Stimulated activated CD4-positive, alpha-beta T cell treated with anti-CD3 and anti-CD28 coated beads, Interleukin-2, amount 100 ng/mL, for 48 hours (primary cell): ENCODE results near the gene HOXA5.

Source experiments
- DNase-seq, 2 donors: peaks; one replicate each; pipeline ENCODE4 v3.0.0-alpha.2; 2020

The HOXA5 gene

DNA sequence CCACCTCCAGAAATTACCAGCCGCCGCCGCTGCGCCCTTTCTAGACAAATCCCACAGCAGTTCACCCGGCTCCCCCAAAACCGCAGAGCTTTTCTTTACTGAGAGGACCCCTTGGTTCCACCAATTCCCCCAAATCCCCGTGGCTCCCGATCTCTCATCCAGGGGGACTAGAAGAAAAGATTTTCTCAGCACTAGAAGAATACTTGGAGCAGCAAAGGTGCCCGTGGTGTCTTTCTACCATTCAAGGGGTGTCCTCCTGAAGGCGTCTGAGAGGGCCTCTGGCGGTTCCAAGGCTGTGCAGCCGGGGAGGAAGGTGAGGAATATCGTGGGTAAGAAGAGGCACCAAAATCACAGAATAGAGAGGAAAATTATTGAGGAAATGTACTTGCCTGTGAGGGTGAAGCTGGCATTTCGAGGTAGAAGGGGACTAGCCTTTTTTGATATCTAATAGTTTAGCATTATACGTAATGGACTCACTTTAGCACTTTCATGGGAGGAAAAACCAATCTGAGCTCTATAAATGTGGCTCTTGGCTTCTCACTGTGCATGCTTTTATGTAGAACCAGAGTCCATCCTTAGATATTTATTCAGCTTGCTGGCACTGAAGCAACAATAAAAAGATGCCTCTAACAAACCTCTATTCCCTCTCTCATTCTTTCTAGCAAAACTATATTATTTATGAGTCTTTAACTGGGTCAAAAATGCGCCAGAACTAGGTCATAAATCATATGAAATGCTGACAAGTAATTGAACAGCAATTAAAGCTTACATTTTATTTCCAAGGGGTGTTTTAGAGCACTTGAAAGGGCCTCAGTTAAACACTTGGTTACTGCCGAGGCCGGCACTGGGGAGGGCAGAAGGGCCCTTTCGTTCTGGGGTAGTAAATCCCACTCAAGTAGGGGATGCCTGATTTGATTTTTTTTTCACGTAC is 27.2 kb downstream of the HOXA5 start:
- DNase-seq, result no peak

DNA sequence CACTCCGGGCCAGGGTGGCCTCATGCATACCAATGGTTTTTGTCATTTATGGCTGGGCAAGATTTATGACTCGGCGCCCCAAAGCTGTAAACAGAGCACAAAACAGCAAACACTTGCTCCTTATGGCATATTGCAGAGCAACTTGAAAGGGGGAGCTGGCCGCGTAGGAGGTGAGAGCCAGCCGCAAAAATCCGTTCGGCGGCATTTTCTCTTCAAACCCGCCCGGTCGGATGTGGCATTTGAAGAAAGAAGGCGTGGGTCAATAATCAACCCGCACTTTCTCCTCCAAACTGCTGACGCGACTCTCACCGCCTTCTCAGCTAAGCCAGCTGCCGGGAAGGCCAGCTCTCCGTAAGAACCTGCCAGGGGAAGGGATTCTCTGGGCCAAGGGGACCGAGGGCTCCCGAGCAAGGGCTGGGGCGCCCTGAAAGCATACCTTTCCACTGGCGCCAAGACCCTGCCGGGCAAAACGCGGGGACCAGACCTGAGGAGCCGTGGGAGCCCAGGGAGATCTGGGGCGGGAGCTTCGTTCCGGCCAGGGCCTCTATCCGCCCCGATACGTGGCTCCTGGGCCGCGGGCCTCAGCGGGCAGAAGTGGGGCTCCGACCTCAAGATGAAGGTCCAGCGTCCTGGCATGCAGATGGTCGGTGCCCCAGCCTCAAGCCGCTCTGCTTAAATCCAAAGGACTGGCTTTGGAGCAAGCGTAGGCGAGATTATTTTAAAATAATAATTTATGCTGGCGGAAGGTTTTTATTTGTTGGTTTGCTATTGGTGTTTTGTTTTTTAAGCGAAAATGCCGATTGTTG is 28.1 kb downstream of the HOXA5 start:
- DNase-seq, result no peak

DNA sequence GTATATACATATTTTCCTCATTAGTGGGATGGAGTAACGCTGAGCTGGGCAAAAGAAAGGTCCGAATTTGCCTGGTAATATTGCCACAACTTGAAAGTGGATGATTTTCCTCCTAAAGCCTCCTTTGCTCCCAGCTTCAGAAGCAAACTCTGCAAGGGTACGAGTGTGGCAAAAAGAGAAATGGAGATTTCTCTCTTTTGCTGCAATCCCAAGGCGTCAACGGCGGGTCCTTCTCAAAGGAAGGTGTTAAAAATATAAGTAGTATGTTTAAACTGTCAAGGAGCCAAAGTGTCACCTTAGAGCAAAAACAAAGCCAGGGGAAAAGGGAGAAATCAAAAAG is 28.6 kb downstream of the HOXA5 start:
- DNase-seq, result no peak

DNA sequence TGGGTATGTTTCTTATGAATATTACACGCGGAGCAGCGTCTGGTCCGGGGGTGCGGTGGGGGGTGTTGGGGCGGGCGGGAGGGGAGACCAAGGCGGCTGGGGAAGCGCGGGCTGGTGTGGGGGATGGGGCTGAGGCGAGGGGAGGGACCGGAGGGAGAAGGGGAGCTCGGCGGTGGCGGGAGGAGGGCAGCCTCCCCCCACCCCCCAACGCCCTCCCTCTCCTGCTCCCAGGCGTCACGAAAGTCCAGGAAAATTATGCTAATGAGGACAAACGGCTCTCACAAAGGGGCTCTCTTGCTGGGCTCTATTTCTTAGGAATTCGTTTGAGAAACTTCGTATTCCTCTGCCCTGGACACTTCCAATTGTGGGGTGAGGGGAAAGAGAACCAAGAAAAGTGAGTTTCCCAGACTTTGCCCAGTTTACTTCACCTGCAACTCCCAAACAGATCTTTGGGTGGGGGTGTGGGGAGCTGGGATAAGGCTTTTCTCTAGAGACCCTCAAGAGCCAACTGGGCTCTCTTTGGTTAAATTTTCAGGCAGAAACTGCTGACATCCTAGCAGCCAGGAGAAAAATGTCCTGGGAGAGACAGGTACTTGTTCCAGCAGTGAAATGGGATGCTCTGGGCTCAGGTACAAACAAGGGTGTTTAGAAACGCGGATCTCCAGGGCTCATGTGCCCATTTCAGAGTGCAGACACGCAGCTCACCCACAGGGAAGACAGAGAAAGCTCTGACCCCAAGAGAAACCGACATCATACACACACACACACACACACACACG is 29.3 kb downstream of the HOXA5 start:
- no peak for DNase-seq

DNA sequence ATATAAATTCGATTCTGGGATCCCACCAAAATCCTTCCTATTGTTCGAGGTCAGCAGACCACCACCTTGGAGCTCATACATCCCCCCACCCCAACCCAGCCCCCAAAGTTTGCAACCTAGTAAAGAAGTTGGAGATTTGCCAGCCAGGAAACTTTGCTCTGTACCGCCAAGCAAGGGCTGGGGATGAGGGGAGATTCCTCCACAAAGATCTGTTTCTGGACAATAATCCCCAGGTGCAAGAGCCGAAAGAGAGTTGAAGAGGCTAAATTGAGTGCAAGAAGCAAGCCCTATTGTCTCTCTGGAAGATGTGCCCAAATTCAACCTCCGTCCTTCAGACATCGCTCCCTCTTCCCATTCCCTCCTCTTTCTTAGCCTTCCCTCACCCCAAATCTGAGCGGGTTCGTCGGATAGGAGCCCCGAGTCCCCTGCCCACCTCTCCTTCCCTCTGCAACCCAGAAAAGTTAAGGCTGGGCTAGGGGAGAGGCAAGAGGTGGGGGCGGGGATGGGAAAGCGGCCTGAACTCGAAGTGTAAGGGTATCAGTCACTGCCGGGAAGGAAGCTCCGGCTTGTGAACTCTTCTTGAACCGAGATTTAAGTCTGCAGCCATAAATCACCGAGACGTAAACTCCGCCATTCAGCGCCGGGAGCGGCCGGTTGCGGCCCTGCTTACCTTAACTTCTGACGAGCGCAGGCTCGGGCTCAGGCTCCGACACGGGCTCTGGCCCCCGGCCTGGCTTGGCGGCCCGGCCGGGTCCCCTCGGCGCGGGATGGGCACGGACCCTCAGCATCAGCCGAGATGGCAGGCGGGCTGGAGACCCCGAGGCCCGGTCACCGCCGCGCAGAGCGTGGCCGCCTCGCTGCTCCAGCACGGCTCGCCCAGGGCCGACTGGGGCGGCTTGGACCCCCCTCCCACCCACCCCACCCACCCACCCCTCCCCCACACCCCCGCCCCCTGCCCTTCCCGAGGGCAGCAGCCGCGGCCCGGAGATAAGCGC is 30.2 kb downstream of the HOXA5 start:
- DNase-seq, result no peak

DNA sequence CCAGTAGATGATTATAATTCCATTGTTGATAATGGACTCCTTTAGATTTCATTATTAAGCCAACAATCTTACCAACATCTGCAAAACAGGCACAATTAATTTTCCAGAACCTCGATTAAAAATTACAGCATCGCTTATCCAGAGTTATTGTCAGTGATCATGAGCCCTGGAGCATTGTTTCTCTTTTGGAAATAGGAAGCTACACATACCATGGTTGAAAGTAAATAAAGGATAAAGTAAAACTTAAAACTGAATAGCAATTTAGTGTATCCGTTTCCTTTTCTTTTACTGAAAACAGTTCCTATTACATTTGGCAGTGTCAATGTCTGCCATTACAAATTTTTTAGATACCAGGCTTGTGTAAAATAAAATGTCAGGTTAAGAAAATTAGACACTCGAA is 31.1 kb downstream of the HOXA5 start:
- DNase-seq, result no peak

DNA sequence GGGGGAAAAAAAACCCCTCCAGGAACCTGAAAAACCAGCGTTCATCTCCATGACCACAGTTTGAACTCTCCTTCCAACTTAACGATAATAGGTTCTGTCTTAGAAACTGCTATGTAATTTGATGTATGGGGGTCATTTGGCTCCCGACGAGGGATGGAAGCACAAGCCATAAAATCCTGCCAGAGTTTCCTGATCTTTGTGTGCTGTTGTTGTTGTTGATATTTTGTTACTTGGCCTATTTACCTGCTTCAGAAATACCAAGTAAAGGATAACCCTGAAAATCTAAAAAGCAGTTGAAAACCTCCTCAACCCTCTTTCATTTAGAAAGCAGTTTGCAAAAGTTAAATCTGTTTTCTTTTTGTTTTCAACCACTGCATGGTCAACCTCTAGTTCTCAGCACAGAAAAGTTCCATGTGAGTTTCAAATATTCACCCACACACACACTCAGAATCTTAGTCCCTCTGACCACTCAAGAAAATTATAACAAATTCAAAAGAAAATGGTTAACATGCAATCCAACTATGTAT is 31.7 kb downstream of the HOXA5 start:
- DNase-seq, result no peak

DNA sequence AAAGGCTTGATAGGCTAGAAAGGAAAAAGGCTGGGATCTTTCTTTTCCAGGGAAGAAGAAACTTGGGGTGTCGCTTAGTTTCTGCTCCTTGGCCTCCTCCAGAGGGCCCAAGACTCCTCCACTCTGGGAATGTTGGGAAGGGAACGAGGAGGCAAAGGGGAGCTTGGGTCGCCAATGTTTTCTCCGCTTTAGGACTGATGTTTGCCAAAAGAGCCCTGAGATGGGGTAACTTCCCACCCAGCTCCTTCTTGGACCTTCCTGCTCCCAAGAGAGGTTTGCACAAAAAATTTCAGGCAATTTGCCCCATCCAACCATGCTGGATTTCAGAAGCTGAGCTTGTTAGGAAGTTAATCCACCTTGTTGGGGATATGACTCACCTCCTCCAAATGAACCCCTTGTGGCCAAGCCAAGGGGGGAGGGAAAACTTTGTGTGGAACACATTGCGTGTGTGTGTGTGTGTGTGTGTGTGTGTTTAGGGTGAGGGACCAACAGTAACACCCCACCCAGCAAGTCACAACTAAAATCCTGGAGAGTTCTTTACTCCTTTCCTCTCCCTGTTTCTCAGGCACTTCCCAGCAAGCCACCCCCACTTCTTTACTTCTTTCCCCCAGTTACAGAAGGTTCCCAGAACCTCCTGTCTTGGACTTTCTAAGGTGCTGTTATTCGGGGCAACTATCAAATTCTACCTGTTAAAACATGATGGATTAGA is 32.3 kb downstream of the HOXA5 start:
- DNase-seq, result no peak

DNA sequence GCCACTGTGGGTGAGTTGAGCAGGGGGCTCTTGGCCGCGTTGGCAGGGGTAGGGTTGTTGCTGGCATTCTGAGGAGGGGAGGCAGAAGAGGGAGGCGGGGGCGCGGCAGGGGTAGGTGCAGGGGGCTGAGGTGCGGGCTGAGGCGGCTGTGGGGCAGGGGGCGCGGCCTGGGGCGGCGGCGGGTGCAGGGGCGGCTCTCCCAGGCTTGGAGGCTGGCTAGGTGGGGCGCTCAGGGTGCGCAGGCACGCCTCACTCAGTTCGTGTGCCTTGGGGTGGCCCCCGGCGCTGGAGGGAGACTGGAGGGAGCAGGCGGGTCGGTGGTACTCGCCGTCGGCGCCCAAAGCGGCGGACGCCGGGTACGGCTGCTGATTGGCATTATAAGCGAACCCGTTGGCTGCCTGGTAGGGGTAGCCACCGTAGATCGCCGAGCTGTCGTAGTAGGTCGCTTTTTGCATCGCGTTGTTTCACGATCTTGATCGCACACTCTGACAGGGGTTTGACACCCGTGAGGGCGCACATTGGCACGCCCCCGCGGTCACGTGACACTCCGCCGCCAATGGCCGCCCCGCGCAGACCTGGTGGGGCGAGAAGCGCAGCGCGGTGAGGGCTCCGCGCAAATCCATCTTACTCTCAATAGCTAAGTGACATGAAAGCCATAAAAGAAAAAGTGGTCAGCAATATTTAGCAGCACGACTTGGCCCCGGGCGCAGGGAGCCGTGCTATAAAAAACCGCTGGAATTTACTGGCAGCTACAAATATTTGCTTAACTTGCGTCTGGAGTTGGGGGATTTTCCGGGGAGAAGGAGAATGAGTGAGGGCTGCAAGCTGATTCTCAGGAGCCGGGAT is 33.1 kb downstream of the HOXA5 start:
- no peak for DNase-seq

DNA sequence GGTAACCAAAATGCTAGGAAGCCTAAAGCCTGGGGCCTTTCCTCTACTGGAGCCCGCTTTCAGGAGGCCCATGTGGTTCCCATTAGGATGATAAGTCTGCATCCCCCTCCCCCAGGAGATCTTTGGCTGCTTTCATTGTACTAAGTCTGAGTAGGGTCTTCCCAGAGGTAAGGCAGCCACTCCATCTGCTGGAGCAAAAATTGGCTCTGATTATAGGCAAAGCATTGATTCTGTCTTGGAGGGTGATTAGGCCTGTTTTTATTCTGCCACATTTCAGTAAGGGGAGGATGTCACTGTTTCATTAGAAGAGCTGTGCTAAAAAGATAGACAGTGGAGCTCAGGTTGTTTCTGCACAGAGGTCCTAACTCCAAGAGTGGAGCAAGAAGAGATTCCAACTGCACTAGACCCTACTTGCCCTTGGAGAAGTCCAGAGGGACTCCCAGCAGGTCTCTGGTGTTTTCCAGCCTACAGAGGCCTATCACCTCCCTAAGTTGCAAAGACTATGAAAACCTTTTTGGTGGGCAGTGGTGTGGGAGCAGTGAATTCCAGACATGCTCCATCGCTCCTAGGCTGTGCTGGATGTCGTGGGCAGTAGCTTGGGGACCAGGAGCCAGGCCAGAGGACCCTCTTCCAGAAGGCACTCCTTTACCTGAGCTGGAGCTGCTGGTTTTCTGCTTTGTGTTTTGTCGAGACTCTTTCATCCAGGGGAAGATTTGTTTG is 33.9 kb downstream of the HOXA5 start:
- no peak for DNase-seq

DNA sequence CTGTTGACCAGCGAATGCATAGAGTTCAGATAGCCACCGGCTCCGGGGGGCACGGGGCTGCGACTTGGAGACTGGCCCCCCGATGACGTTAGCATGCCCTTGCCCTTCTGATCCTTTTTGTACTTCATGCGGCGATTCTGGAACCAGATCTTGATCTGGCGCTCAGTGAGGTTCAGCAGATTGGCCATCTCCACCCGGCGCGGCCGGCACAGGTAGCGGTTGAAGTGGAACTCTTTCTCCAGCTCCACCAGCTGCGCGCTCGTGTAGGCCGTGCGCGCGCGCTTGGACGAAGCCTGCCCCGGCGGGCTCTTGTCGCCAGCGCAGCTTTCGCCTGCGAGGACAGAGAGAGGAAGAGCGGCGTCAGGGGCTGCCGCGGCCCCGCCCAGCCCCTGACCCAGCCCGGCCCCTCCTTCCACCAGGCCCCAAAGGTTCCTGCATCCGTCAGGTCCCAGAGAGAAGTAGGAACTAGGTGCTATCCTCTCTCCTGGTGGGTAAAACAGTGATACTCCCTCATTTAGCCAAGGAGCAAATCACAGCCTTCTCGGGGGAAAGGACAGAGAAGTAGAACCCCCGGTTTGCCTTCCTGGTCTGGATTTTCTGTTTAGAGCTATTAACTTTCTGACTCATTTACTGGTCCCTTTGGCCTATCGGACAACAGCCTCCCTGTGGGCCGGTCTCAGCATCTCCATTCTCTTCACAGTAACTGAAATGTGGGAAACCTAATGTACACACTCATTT is 34.9 kb downstream of the HOXA5 start:
- no peak for DNase-seq

DNA sequence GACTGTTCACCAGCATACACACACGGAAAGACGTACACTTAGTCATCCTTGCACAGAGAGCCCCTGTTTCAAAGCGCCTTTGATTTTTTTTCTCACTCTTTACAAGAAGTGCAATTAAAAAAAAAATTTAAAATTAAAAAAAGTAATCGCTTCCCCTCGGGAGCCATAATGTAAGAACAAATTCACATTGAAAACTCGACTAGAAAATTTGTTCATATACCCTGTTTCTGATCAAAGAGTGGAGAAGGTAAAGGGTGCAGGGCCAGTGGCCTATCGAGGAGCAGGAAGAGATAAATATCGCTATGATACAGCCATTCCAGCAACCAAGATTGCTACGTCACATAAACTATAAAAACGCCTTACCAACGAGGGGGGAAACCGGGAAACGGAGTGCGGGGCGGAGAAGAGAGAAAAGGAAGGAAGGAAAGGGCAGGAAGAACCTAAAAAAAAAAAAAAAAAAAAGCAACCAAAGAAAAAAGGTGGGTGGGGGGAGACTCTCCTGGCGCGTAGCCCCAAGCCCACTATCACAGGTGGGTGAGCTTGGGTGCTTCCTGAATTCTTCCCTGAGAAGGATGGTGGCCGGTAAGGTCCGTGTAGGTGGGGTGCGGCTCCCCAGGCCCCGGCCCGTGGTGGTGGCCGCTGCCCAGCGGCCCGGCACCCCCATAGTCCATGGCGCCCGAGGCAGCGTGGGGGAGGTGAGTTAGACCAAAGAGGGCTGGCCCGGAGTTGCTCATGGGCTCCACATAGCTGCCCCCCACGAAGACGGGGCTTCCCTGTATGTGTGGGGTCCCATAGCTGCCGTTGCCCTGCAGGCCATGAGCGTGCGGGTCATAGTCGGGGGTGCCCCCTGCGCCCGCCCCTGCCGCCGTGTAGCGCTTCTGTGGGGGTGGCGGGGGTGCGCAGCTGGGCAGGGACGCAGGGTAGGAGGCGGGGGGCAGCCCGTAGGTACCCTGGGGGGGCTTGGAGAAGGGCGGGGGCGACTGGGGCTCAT is 35.8 kb downstream of the HOXA5 start:
- DNase-seq, result no peak

DNA sequence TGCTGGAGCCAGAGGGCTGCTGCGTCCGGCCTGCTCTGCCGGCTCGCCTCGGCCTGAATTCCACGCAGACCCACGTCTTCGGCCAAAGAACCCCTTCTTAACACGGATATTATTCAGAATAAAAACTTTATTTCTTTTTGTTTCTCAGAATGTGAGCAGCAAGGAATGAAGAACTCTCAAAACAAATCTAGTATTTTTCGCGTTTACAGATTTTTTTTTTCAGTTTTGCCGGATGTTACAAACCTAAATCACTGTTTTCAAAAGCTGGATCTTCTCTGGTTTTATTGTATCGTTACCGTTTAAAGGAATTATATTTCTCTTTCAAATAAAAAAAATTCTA is 36.6 kb downstream of the HOXA5 start:
- DNase-seq, result no peak

DNA sequence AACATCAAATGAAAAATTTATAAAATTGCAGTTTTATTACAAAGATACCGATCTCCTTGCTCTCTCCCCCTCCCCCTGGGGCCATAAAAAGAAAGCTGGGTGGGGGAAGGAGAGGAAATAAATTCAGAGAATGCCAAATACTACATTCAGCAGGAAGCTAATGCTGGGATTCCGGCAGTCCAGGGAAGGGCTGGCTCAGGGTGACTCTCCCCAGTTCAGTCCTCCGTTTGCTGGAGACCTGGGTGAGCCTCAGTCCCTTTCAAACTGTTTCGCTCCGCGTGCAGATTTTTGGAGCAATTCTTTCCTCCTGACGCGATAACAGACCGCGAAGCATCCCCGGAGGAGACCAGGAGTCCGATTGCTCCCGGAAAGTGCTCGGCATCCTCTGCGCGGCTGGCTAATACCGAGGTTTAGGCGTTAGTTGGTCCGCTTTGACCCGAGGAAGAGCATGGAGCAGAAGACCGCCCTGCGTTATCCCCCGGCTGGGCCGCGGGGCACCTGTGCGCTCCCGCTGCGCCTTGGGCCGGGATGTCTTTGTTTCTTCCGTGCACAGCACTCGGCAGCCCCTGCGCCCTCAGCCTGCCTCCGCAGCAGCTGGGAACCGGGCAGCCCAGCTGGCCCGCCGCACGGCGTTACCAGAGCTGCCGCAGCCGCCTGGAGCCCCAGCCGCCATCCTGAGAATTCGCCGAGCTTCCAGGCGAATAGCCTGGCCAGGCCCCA is 37.1 kb downstream of the HOXA5 start:
- no peak for DNase-seq

DNA sequence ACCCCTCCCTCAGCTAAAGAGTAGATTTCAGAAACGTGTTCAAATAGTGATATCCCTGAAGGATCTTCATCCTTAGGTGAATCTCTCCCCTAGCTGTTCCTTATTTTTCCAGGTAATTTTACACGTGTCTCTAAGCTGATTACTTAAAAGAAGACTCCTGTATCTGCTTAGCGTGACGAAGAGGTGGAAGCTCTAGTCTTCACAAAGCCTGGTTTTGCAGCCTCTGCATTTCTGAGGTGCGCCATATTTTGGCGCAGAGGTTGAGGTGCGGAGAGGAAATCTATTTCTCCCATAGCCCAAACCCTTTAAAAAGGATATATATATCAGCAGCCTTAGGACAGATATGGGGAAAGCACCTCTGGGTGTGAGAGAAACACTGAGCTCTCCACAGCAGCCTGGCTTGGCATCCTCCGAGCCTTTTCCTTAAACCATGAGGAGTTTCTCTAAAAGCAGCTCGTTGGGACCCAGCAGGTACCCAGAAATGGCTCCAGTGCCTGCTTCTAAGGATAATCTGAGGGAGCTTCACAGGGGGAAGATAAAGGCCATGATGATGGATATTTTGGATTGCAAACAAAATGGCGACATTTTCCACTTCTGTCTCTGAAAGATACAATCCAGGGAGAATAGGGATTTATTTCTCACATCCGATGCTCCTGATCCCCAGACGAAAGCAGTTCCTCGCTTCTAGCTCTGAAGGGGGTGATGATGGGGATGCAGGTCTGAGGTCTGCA is 38.0 kb downstream of the HOXA5 start:
- DNase-seq, result no peak
